HepG2 (cell line): ENCODE results near the gene SLC16A5. TPM values are rescaled to one million over a fixed set of nuclear protein-coding genes. Genes with fewer than 3 reads are reported as not detected.

Experiments used
- FOXA3 ChIP-seq: IDR thresholded peaks from 2 replicates; pipeline ENCODE4 v1.6.1; 2016; ENCODE audit warnings: missing genetic modification reagents, missing compliant biosample characterization
- GFI1 ChIP-seq: sonication (generic); formaldehyde crosslinking; IDR thresholded peaks from 2 replicates; pipeline ENCODE4 v1.5.0; 2020; ENCODE audit warnings: missing genetic modification reagents, mild to moderate bottlenecking, borderline replicate concordance
- GMEB1 ChIP-seq: sonication (generic); formaldehyde crosslinking; IDR thresholded peaks from 2 replicates; pipeline ENCODE4 v1.5.1; 2020; ENCODE audit warnings: missing genetic modification reagents, mild to moderate bottlenecking, borderline replicate concordance
- HBP1 ChIP-seq: IDR thresholded peaks from 2 replicates; pipeline ENCODE4 v1.6.1; 2016; ENCODE audit warnings: low read depth, control low read depth
- MAX ChIP-seq: IDR thresholded peaks from 2 replicates; pipeline ENCODE4 v1.6.1; 2012; ENCODE audit warnings: inconsistent platforms
- MAZ ChIP-seq, 2 experiments: sonication (generic) in 1 of 2; formaldehyde crosslinking in 1 of 2; IDR thresholded peaks; 2 replicates each; pipeline versions ENCODE4 v1.5.0 to v1.6.1; 2012 to 2020; ENCODE audit warnings: low read depth in 2 of 2, mild to moderate bottlenecking in 2 of 2, borderline replicate concordance in 1 of 2, improper control_type of control experiment in 1 of 2, low read length in 1 of 2, missing genetic modification reagents in 1 of 2, moderate library complexity in 1 of 2
- MLXIP ChIP-seq: sonication (generic); formaldehyde crosslinking; IDR thresholded peaks from 2 replicates; pipeline ENCODE4 v1.9.0; 2021; ENCODE audit warnings: missing genetic modification reagents, borderline replicate concordance
- NFKB2 ChIP-seq: sonication (generic); formaldehyde crosslinking; IDR thresholded peaks from 2 replicates; pipeline ENCODE4 v1.4.0; 2020; ENCODE audit warnings: missing genetic modification reagents, borderline replicate concordance
- SMAD9 ChIP-seq: sonication (generic); formaldehyde crosslinking; IDR thresholded peaks from 2 replicates; pipeline ENCODE4 v1.5.1; 2020; ENCODE audit warnings: mild to moderate bottlenecking, missing genetic modification reagents
- THRA ChIP-seq: sonication (generic); formaldehyde crosslinking; IDR thresholded peaks from 2 replicates; pipeline ENCODE4 v1.4.0; 2020; ENCODE audit warnings: missing genetic modification reagents, borderline replicate concordance
- ZNF737 ChIP-seq: sonication (generic); formaldehyde crosslinking; IDR thresholded peaks from 2 replicates; pipeline ENCODE4 v1.5.0; 2020; ENCODE audit warnings: missing genetic modification reagents, mild to moderate bottlenecking, borderline replicate concordance
- polyA plus RNA-seq, 8 experiments: library from polyadenylated mRNA; depleted of rRNA in 3 of 8; stranded (reverse) in 7 of 8; unstranded in 1 of 8; fragments of >200 nt; fragmentation: Illumina TruSeq in 4 of 8; extraction: Trizol in 4 of 8; gene quantifications; 2 replicates each; pipeline versions ENCODE4 v1.2.1 to v1.2.3, GENCODE V29; 2011 to 2016; ENCODE audit warnings: low read depth in 4 of 8, missing spikeins in 1 of 8, mixed read lengths in 1 of 8; ENCODE audit not compliant: insufficient read depth in 1 of 8
- total RNA-seq, 5 experiments: library from RNA; depleted of rRNA; stranded (reverse); fragments of >200 nt; fragmentation: Illumina TruSeq; extraction: Trizol; gene quantifications; 2 replicates each; pipeline ENCODE4 v1.2.3, GENCODE V29; 2016; ENCODE audit warnings: low read depth in 1 of 5

The SLC16A5 gene
- total and polyA plus RNA-seq, 2 of the 13 experiments (the other 11 are each of a cell fraction or from before 2014, with no cell fraction given), result 0.69 to 5.6 TPM

GRCh38 chr17:75078284-75079022 lies 9.3 kb upstream of the SLC16A5 start (continued):
- no peak for TF ChIP-seq MLXIP (CRISPR knock-in tag)
- 0 out of 2 replicates have a peak, but pooled peaks have one; percentile 3 for TF ChIP-seq THRA (CRISPR knock-in tag)
- peak; percentile 40; the same call in 1 of the 2 replicates for TF ChIP-seq MAX
- TF ChIP-seq HBP1, result no peak
- TF ChIP-seq SMAD9 (CRISPR knock-in tag), result no peak
- no peak for TF ChIP-seq ZNF737 (CRISPR knock-in tag)
- TF ChIP-seq FOXA3 (CRISPR knock-in tag), result 0 out of 2 replicates have a peak, but pooled peaks have one; percentile 7
- no peak for TF ChIP-seq MAZ (IDR thresholded peaks at IDR 0.05; ENCODE audit: borderline replicate concordance, low read depth, low read length)
- 0 out of 2 replicates have a peak, but pooled peaks have one; percentile 63 for TF ChIP-seq MAZ (CRISPR knock-in tag; IDR thresholded peaks at IDR 0.05; ENCODE audit: low read depth)
- peak; percentile 46; the same call in 1 of the 2 replicates for TF ChIP-seq GFI1 (CRISPR knock-in tag)
- TF ChIP-seq NFKB2, result 0 out of 2 replicates have a peak, but pooled peaks have one; percentile 18
- no peak for TF ChIP-seq GMEB1 (CRISPR knock-in tag)
